Parathyroid adenoma (tissue), 2 donors: ENCODE data around the gene TGFBR3L.

ENCODE experiments used
- H2AFZ ChIP-seq: fragments of 300-600 bp; sonication (generic); one replicate; pipeline ENCODE4 v1.7.0; 2017; ENCODE audit warnings: antibody characterized with exemption, mild to moderate bottlenecking
- H3K27ac ChIP-seq: fragments of 300-600 bp; sonication (generic); one replicate; pipeline ENCODE4 v1.7.0; 2017
- H3K27me3 ChIP-seq: fragments of 300-600 bp; sonication (generic); one replicate; pipeline ENCODE4 v1.7.0; 2017; ENCODE audit warnings: low read length; ENCODE audit not compliant: control insufficient read depth, insufficient read depth
- H3K36me3 ChIP-seq: fragments of 300-600 bp; sonication (generic); one replicate; pipeline ENCODE4 v1.7.0; 2017; ENCODE audit warnings: low read length; ENCODE audit not compliant: control insufficient read depth, insufficient read depth
- H3K4me1 ChIP-seq: fragments of 300-600 bp; sonication (generic); one replicate; pipeline ENCODE4 v1.7.0; 2017; ENCODE audit warnings: control low read depth
- H3K4me2 ChIP-seq: fragments of 300-600 bp; sonication (generic); one replicate; pipeline ENCODE4 v1.7.0; 2017; ENCODE audit warnings: low read length
- H3K4me3 ChIP-seq: fragments of 300-600 bp; sonication (generic); one replicate; pipeline ENCODE4 v1.7.0; 2017; ENCODE audit warnings: low read depth, low read length
- H3K79me2 ChIP-seq: fragments of 300-600 bp; sonication (generic); one replicate; pipeline ENCODE4 v1.7.0; 2017; ENCODE audit warnings: control low read depth
- H3K9ac ChIP-seq: fragments of 300-600 bp; sonication (generic); one replicate; pipeline ENCODE4 v1.7.0; 2017; ENCODE audit warnings: mild to moderate bottlenecking
- H3K9me3 ChIP-seq: fragments of 300-600 bp; sonication (generic); one replicate; pipeline ENCODE4 v1.7.0; 2017; ENCODE audit warnings: low read length; ENCODE audit not compliant: control insufficient read depth
- TF ChIP-seq, protein P1 (sequence below): fragments of 300-600 bp; sonication (generic); IDR thresholded peaks from one replicate; pipeline ENCODE4 v1.7.0; 2017; ENCODE audit warnings: antibody characterized with exemption, mild to moderate bottlenecking
- donor health status: primary hyperparathyroidism.

TGFBR3L gene

DNA sequence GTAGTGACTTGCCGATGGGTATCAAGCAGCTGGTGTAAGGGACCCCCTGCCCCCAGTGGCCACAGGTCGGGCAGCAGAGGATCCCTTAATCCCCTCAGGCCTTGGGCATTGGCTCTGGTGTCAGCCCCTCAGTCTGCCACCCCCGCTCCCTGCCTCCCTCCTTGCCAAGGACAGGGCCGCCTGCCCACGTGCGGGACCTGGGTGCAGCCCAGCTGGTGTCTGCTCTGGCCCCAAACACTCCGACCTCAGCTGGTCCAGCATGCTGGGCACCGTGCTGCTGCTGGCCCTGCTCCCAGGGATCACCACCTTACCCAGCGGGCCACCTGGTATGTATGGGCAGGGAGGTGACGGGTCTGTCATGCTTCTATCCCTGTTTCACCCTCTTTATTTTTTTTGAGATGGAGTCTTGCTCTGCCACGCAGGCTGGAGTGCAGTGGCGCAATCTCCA is at the start of gene TGFBR3L:
TGFBR3L (plus strand) TSS at position 233 of the 448 bp plus-strand sequence.
- Histone ChIP-seq H3K36me3 (no peaks in the 10 kb centered on the region), H2AFZ (no peak within 1 kb of the TSS), H3K79me2 (no peaks in the 10 kb centered on the region), H3K27me3 (no peaks in the 10 kb centered on the region), H3K9me3 (no peaks in the 10 kb centered on the region), H3K4me3 (no peak within 1 kb of the TSS), H3K4me1 (no peaks in the 10 kb centered on the region), H3K9ac (no peak within 1 kb of the TSS), H3K4me2 (no peak within 1 kb of the TSS), H3K27ac (no peak within 1 kb of the TSS)
- TF ChIP-seq, protein P1, sequence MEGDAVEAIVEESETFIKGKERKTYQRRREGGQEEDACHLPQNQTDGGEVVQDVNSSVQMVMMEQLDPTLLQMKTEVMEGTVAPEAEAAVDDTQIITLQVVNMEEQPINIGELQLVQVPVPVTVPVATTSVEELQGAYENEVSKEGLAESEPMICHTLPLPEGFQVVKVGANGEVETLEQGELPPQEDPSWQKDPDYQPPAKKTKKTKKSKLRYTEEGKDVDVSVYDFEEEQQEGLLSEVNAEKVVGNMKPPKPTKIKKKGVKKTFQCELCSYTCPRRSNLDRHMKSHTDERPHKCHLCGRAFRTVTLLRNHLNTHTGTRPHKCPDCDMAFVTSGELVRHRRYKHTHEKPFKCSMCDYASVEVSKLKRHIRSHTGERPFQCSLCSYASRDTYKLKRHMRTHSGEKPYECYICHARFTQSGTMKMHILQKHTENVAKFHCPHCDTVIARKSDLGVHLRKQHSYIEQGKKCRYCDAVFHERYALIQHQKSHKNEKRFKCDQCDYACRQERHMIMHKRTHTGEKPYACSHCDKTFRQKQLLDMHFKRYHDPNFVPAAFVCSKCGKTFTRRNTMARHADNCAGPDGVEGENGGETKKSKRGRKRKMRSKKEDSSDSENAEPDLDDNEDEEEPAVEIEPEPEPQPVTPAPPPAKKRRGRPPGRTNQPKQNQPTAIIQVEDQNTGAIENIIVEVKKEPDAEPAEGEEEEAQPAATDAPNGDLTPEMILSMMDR = no peak

DNA sequence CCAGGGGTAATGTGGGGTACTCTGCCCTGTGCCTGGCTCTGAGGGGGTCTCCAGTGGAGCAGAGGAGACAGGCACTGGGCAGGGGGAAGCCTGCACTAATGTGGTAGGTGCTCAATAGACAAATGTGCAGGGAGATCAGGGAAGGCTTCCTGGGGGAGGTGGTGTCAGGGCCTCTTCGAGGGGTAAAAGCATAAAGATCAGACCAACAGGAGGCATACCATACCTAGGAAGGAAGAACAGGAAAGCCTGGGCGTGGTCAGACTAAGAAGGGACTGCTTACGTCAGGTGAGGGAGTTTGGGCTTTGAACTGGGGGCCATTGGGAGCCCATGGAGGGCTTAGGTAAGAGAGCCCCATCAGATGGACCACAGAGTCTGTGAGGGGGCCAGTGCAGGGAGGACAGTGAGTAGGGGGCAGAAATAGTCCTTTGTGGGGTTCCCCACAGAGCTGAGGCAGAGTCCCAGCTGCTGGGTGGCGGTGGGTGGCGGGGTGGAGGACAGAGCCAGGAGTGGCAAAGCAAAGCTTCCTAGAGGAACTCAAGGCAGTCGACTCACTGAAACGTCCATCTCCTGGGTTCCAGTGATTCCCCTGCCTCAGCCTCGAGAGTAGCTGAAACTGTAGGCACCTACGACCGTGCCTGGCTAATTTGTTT is 49.2 kb upstream of the TGFBR3L start:
- Histone ChIP-seq H3K4me3 (no peak overlapping the region), H3K36me3 (no peaks in the 10 kb centered on the region), H2AFZ (no peak overlapping the region), H3K27me3 (no peaks in the 10 kb centered on the region), H3K79me2 (no peaks in the 10 kb centered on the region), H3K4me2 (no peak overlapping the region), H3K9ac (no peak overlapping the region), H3K9me3 (no peaks in the 10 kb centered on the region), H3K4me1 (no peaks in the 10 kb centered on the region), H3K27ac (no peak overlapping the region)
- TF ChIP-seq, protein P1 = no peak

DNA sequence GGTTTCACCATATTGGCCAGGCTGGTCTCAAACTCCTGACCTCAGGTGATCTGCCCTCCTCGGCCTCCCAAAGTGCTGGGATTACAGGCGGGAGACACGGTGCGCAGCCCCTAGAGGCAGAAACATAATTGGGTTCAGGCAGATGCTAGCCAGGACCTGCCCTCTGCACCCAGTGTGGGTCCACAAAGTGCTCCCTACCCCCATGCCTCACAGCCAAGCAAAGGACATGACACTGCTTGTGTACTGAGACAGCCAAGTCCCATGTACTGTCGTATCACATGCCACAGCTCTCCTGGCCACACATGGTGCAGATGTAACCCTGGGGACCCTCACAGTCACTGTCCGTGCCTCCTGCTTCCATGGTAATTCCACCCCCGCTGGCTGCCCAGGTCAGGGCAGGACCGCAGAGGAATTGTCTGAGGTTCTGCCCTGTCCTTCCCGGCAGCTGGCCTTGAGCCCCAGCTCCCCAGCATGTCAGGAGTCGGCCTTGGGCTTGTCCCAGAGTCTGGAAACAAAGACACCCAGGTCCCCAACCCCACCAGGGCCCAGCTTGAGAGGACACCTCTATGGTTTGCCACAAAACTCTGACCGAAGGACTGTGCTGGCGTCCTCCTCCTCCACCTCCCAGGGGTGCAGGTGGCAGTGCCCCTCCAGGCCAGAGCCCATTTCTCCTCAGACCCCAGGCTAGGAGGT is 48.1 kb upstream of the TGFBR3L start:
- peaks cover 4% of the 10 kb centered on the region for H3K4me1 ChIP-seq
- H3K9ac ChIP-seq = no peak overlapping the region
- no peak overlapping the region for H3K4me2 ChIP-seq
- H3K27ac ChIP-seq = no peak overlapping the region
- no peak overlapping the region for H3K4me3 ChIP-seq
- no peaks in the 10 kb centered on the region for H3K36me3 ChIP-seq
- TF ChIP-seq, protein P1 = no peak
- H3K27me3 ChIP-seq = no peaks in the 10 kb centered on the region
- H2AFZ ChIP-seq = no peak overlapping the region
- H3K9me3 ChIP-seq = no peaks in the 10 kb centered on the region
- H3K79me2 ChIP-seq = no peaks in the 10 kb centered on the region

DNA sequence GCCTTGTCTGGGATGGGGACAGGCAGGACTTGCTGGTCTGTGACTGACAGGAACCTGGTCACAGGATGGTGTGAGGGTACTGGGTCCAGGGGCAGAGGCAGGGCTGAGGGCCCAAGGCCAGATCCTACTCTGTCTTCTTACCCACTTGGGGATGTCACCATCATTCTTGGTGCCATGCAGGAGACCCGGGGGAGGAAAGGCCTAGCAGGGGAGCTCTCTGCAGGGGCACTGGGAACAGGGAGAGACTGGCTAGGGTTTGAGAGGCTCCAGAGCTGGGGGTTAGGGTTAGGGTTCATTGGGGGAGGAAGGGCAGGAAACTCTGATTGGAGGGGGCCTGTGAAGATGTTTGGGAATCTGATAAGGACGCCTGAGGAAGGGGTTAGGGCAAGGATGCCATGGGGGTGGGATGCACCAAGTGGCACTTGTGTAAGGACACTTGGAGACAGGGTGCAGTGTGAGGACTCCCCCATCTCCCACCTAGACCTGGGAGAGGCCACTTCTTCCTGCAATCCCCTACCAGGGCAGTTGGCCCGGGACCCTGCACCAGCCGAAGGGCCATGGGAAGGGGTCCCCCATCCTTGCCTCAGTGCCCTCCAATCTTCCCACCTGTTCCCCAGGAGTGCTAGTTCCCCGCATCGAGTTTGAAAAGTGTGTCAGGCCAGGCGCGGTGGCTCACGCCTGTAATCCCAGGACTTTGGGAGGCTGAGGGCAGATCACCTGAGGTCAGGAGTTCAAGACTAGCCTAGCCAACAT is 47.4 kb upstream of the TGFBR3L start:
- no peak overlapping the region for H2AFZ ChIP-seq
- no peak overlapping the region for H3K4me2 ChIP-seq
- TF ChIP-seq, protein P1 = no peak
- H3K36me3 ChIP-seq = no peaks in the 10 kb centered on the region
- H3K9ac ChIP-seq = no peak overlapping the region
- no peak overlapping the region for H3K27ac ChIP-seq
- peaks cover 8% of the 10 kb centered on the region for H3K4me1 ChIP-seq
- no peaks in the 10 kb centered on the region for H3K79me2 ChIP-seq
- H3K4me3 ChIP-seq = no peak overlapping the region
- no peaks in the 10 kb centered on the region for H3K9me3 ChIP-seq
- no peaks in the 10 kb centered on the region for H3K27me3 ChIP-seq
